Dermis microvascular lymphatic vessel endothelial cell (primary cell): ENCODE results near the gene PPP1R10. TPM values are rescaled to one million over a fixed set of nuclear protein-coding genes. Genes with fewer than 3 reads are reported as not detected.
"Not testable (repeated sequence)": the region's sequence is repeated elsewhere in the genome, so short reads cannot be mapped to it uniquely, and the experiment has no call there.

Source experiments
- DNase-seq, 2 donors: peaks; one replicate each; pipeline versions ENCODE4 v3.0.0 to v3.0.0-alpha.2; 2010; ENCODE audit warnings: low read depth in 2 of 2
- total RNA-seq: library from RNA; depleted of rRNA; stranded (reverse); fragments of >200 nt; gene quantifications from 2 replicates; pipeline ENCODE4 v1.2.1, GENCODE V29; 2014

Gene PPP1R10
- total RNA-seq, result 9.1 and 10.1 TPM in 2 replicates

DNA sequence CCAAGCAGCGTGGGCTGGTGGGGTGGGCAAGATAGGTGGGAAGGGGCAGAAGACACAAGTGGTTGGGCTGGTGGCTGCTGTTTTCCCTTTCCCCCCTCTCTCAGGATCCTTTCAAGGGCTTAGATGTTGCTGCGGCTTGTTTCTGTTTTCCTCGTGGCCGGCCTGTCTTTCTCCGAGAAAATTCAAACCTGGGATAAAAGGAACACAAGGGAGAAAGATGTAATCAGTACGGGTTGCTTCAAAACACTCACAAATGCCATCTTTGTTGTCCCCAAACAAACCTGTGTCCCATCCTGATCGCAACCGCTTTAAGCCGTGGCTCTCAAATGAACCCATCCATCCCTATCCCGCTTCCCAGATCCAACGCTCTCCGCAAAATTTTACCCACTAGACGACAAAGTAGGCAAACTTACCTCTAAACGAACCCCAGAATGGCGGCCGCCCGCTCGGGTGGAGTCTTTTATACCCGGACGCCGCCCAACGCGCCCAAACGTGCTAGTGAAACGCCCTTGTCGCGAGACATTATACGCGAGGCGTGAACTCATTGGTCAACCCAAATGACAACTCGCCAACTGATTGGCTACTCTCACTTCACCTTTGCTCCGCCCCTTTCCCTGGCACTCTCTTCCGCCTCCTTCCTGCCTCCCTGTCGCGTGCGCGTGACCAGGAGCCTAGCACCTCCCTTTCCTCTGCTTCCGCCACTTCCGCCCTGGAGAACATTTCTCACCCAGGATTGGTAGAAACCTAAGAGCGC lies at the start of gene PPP1R10:
Gene PPP1R10 (minus strand): TSS at position 433 of the 754 bp plus-strand sequence. CDS start 7,299 bp downstream, outside the sequence.
- DNase-seq, result peak; percentile 100

DNA sequence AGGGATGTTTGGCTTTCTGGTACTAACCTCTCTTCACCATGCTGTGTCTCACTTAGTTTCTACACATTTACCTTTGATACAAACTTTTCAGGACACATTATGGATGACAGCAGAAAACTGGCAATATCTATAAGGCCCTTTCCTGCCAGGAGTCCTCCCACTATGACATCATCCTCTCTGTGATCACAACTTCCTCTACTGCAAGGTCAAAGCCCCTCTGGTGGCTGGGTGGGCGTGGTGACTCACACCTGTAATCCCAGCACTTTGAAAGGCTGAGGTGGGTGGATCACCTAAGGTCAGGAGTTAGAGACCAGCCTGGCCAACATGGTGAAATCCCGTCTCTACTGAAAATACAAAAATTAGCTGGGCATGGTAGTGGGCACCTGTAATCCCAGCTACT lies 49.3 kb upstream of the PPP1R10 start:
- DNase-seq, result peak in 1 of 2 donors; percentile 45

DNA sequence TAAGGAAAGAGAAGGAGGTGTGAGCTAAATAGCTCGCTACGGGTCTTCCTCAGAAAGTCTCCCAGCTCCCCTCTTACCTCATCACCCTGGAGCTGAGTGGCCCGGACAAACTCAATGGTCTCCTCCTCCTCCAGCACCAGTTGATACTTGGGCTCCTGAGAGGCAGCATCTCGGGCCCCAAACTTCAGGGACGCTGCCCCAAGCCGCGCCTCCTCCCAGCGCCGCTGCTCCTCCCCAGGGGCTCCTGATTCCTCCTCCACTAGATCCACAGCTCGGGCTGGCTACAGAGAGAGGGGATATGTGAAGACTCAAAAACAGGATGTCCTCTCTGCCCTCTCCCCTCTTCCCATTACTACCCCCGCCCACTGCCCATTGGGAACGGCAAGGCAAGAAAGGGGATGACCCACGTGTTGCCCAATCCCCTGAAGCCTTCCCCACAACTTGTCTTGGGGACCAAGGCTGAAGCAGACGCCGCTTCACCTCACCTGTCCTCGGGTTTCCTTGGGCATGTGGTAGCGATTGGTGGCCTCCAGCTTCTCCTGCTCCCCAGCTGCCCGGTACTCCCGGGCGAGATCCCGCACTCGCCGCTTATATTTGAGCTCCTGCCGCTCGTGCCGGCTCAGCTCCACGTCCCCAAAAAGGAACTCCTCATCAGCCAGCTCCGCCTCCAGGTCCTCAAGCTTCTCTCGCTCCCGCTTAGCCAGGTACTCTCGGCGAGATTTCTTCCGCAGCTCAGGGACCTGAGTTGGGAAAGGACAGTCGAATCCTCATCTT lies 48.1 kb upstream of the PPP1R10 start:
- no peak for DNase-seq

DNA sequence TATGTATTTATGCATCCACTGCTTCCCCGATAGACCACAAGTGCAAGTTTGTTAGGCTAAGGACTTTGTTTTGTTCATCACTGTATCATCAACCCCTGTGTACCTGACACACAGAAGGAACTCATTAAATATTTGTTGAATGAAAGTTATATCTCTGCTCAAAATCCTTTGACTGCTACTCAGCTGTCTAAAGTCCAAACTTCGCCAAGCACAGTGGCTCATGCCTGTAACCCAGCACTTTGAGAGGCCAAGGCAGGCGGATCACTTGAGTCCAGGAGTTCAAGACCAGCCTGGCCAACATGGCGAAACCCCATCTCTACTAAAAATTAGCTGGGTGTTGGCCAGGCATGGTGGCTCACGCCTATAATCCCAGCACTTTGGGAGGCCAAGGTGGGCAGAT lies 40.9 kb upstream of the PPP1R10 start:
- DNase-seq, result not testable (repeated sequence)

DNA sequence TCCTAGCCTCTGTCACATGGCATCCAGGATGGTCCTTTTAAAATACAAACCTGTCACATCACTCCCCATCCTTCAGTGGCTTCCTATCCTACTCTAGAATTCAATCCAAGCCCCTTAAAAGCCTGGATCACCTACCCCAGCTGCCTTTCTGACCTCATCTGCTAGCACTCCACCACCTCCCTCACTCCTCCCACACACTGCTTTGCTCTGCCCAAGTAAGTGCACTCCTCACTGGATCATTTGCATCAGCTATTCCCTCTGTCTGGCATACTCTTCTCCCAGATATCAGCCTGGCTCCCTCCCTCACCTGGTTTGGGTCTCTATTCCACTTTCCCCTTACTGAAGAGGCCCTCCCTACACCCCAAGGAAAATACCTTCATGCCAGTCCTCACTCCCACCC lies 40.4 kb upstream of the PPP1R10 start:
- DNase-seq, result no peak

DNA sequence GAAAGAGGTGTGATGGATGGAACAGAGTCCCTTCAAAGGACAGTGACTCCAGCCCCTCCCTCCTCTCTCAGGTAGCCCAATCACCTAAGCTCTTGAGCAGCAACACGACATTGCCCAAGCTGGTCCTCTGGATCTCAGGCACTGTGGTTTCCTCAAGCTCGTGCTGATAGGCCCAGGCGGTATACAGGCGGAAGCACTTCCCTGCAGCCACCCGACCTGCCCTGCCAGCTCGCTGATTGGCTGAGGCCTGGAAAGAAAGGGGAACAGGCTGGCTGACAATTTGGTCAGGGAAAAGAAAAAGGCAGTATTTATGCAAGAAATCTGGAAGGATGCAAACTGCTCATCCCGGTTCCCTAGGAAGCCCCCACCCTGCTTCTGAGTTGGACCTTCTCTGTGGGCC lies 39.5 kb upstream of the PPP1R10 start:
- DNase-seq, result no peak

DNA sequence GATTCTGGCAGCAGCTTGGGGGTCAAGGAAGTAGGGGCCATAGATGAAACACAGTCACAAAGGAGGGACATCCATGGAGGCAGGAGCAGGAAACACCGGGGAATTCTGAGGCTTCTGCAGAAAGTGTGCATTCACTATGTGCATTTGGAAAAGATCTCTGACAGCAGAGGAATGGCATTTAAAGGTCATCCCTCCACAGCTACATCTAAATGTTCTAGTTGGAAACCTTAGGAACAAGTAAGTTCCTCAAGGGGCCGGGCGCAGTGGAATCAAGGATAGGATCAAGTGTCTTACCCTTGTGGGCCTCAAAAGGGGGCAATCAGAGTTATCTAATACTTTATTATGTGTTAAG lies 38.7 kb upstream of the PPP1R10 start:
- DNase-seq, result no peak

DNA sequence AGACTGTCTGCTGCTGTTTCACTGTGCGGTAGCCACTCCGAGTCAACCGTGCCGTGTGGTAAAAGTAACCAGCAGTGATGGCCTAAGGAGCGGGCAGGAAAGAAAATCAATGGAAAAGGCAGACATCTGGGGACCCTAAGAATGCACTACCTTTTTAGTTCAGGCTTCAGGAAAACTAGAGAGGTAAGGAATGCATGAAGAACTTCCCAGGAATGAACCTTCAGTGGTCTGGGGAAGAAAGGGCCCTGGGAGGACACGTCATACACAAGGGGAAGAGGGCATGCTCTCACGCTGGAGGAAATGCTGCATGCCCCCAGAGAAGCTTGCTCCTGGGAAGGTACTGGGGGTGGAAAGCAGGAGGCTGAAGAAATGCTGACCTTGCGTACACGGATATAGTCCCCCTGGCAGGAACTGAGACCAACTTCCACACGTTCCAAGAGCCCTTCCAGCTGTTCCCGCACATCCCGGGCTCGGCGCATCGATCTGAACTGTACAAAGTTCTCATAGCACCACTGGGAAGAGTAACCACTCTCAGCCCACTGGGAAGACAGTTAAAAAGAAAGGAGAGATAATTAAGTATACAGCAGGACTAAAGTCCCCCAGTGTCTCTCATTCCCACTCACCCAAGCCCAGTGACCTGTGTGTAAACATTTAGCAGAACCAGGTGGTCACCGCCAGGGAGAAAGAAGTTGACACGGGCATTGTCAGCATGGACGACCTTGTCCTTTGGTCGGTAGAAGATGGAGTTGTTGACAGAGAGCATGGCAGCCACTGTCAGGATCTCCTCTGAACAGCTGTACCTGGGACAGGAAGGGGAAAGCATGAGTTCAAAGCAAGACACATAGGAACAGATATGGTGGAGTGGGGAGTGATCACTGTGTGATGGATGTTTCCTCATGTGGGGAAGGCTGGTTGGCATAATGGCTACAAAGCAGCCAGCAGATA lies 38.0 kb upstream of the PPP1R10 start:
- DNase-seq, result no peak

DNA sequence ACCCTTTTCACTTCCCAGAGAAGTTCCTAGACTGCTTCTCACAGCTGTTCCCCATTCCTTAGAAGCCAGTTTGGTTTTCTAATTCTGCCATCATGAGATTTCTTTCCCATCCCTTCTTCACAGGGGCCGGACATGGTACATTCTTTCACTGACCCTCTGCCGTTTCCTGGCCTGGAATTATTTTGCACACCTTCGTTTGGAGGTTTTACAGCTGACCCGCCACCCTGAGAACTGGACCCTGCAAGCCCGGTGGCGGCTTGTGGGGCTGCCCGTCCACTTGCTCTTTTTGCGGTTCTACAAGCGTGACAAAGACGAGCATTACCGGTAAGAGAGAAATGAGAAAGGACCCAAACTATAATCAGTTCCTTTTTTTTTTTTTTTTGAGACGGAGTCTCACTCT lies 34.1 kb upstream of the PPP1R10 start:
- DNase-seq, result no peak

DNA sequence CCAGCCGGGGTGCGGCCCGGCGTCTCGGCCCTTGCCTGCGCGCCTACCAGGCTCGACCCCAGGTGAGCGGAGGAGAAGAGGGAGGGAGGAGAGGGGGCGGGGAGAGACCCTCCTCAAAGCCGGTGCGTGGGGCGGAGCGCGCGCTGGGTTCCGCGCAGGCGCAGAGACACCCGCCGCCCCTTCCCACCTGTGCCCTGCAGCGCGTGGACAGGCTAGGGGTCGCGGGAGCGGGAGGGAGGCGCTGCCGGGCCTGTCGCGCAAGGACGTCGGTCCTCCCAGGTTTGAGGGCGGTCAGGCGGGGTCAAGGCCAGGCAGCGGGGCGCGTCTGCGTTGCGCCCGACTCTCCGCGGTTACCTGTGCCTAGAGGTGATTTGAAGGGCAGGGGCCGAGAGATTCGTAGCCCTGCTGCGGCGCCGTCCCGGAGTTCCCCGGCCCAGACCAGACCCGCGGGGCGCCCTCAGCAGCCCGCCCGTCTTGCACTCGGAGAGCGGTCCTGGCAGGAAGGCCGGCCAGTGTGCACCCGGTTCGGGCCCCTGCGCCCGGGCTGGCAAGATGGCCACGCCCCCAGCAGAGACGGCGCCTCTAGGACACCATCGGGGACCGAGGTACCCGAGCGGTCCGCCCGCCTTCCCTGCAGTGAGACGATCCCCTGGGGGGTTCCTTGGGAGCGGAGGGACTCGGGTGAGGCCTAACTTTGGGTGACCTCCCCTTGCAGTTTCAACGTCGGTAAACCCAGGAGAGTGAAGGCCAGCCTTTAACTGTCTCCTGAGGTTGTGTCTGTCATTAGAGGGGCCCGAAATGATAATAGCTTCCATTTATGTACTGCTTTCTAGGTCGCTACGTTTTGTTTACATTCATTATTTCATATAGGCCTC lies 30.4 kb upstream of the PPP1R10 start:
- DNase-seq, result peak in 1 of 2 donors; percentile 66

DNA sequence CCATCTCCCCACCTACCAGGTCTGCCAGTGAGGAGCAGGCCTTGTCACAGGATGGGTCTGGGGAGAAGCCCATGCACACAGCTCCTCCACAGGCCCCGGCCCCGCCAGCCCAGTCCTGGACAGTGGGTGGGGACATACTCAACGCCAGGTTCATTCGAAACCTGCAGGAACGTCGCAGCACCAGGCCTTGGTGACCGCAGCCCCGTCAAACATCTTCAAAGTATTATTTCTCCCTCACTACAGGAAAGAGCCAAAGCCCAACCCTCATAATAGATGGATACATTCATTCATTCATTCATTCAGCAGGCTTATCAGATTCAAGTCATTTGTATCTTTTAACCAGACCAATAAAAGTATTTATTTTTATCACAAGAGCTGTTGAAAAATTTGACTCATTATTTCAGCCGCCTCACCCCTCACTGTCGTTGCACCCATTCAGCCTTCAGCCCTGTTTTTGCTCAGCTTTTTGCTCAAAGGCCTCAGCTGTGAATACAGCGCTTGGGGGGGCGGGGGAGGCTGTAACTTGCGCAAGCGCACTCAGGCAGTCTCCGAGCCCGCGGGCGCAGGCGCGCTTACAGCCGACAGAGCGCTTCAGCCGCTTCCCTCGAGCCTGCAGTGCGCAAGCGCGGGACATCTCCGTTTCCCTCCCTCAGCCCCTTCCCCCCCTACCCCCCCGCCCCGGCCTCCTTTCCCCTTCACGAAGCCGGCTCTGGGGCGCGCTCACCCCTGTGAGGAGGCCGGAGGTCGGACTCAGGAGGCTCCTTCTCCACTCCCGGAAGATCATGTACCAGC lies 29.6 kb upstream of the PPP1R10 start, which contains the start of gene C6orf136:
Gene C6orf136 (plus strand): TSS at position 684 of the 792 bp plus-strand sequence. CDS start 99 bp downstream, at position 783.
- peak; percentile 88 to 94 for DNase-seq

DNA sequence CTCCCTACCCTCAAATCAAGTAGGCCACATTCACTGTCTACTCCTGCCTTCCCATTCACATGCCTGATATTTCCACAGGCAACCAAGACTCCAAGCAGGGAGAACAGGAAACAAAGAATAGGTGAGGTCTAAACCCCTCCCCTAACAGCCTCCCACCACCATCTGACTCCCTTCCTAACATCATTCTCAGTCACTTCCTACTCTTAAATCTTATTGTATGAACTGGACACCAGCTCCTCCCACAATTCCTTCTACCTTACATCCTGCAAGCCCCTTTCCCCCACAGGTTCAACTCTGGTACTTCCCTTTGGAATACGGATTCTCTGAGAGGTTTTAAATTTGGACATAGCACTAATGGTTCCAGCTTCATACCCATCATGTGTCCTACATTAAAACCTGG lies 28.9 kb upstream of the PPP1R10 start:
- no peak for DNase-seq

DNA sequence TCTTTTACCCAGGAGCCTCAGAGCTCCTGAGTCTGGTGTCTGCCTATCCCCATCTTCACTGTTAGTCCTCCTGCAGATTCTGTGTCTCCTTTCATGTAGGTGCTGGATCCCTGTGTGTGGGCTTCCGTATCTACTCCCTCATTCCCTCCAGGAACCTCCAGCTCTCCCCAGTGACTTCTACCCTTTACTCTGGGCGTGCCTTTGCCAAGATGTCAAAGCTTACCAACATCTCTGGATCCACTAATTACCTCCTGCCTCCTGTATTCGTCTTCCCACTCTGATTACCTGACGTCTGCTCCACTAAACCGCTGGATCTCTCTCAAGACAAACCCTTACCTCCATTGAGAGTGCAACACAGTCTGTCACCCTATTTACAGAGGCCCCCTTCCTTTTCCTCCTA lies 27.7 kb upstream of the PPP1R10 start:
- no peak for DNase-seq

DNA sequence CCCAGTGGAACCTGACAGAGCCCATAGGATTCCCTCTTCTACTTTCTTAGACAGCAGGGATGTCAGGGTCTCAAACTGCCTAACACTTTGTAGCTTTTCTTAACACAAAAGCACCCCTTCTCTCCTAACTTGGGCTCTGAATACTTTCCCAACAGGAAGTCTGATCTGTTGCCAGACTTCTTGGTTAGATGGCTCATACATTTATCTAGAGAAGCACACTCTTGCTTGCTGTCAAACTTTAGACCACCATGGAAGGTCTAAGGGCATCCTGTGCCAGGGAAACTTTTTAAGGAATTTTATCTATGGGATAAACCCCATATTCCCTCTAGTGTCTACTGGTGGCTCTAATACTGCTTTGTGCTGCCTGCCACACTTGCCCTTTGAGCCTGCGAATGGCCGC lies 26.6 kb upstream of the PPP1R10 start:
- DNase-seq, result no peak

DNA sequence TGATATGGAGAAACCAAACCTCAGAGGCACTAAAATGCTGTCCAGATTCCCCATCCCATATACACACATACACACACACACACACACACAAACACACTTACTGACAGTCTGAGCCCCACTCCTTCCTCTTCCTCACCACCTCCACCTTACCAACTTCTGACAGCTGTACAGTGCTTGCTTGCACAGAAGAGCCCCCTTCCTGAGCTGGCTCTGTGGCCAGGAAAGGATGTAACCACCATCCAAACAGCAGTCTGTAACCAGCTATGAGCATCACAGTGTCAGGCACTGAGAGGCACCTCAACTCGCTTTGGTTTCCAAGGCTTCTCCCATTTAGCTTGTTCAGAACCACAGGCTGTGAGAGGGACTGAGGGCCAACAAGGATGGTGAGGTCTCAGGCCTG lies 24.0 kb upstream of the PPP1R10 start:
- DNase-seq, result no peak

DNA sequence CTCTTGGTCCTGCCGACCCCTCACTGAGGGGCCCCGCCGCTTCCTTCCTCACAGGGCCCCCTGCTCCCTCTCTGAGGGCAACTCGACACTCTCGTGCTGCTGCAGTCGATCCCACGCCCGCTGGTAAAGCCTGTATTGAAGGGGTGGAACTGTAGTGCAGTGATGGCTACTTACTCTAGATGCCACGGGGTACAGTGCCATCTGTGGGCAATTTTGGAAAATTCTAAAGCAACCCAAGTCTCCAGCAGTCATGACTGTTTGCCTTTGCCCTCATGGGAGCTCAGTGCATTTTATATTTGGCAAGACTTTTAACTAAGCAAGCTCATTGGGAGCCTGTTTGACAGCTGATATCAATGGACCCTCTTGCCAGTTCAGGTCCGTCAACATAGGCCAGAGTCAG lies 23.4 kb upstream of the PPP1R10 start:
- no peak for DNase-seq

DNA sequence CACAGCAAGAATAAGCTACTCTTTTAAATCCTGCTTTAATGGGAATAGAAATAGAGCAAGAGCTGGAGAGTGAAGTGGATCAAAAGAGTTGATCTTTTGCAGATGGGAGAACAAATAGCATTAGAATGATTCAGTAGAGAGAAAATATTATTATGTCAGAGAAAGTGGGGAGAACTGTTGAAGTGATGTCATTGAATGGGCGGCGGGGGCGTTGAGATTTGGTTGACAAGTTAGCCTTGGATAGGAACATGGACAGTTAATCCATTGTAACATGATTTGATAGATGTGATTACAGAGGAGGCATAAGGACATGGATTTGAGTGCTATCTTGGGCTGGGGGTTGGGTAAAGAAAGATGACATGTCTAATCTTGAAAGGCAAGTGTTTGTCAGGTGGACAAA lies 18.8 kb upstream of the PPP1R10 start:
- no peak for DNase-seq

DNA sequence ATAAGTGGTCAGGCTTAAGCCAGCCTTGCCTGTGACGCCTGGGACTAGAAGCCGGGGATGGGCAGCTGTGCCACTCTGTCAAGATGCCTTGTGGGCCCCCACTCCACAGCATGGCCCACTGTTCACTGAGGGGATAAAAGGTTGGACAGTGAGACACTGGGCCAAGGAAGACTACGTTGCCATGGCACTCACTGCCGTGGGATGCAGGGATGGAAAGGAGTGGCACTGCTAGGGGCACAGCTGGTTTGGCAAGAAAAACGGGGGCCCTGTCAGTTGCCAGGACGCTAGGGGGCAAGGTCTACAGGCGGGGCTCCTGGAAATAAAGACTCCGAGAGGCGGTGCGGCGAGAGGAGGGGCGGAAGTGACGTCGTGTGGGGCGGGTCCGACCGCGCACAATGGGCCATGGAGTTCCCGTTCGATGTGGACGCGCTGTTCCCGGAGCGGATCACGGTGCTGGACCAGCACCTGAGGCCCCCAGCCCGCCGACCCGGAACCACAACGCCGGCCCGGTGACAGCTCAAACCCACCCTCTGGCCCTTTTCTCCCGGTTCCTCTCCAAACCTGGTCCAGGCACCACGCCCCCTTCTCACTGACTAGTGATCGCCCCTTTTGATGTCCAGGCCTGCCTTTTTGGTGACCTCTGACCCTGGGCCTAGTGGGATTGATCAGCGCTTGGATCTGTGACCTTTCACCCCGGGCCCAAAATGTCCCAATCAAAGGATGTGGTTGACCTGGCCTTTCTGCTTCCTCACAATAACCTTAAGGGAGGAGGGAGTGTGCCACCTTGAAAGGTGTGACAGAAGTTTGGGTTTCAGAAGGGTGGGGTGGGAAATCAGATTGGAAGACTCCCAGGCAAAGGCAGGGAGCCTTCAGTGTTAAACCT lies 9.7 kb upstream of the PPP1R10 start, which contains the start of gene ATAT1:
Gene ATAT1 (plus strand): TSS at position 391 of the 883 bp plus-strand sequence.
- DNase-seq, result peak; percentile 55 to 89

DNA sequence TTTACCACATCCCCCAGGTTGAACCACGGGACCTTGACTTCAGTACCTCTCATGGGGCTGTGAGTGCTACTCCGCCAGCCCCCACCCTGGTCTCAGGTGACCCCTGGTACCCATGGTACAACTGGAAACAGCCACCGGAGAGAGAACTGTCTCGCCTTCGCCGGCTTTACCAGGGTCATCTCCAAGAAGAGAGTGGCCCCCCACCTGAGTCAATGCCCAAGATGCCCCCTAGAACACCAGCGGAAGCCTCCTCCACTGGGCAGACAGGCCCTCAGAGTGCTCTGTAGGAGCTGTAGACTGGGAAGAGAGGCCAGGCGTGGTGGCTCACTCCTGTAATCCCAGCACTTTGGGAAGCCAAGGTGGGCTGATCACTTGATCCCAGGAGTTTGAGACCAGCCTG lies 8.5 kb upstream of the PPP1R10 start:
- DNase-seq, result no peak
